ENCODE data around the gene KCNJ6. TPM values are rescaled to one million over a fixed set of nuclear protein-coding genes. Genes with fewer than 3 reads are reported as not detected.

The KCNJ6 gene
- total and polyA plus RNA-seq, 9 of the 15 experiments (the other 6 are each of a cell fraction or from before 2014, with no cell fraction given) = 0.06 to 0.21 (median 0.13) TPM; not detected in 1

GRCh38 chr21:37582590-37582989 lies 333.7 kb downstream of the KCNJ6 start (continued):
- TF ChIP-seq HNRNPUL1 (IDR thresholded peaks at IDR 0.05; ENCODE audit: low read length) (no peak), CBX5 (IDR thresholded peaks at IDR 0.05; ENCODE audit: borderline replicate concordance, low read depth) (no peak), HDAC8 (tag; IDR thresholded peaks at IDR 0.05) (no peak), ZNF280A (IDR thresholded peaks at IDR 0.05; ENCODE audit: low read depth, partially characterized antibody) (no peak), RCOR1 (IDR thresholded peaks at IDR 0.05; ENCODE audit: borderline replicate concordance in 1 of 2, low read depth in 2 of 2, low read length in 2 of 2) (peak in 1 of 2 experiments; percentile 50; a peak in 1 of 4 replicates), ZFP91 (CRISPR knock-in tag; IDR thresholded peaks at IDR 0.05) (no peak), PRMT5 (CRISPR knock-in tag; IDR thresholded peaks at IDR 0.05) (no peak), ZFX (CRISPR knock-in tag; IDR thresholded peaks at IDR 0.05) (no peak), CXXC5 (CRISPR knock-in tag; IDR thresholded peaks at IDR 0.05) (no peak), NCOA1 (IDR thresholded peaks at IDR 0.05; ENCODE audit: low read depth) (no peak), TBL1XR1 (IDR thresholded peaks at IDR 0.05; ENCODE audit: low read length in 2 of 2) (no peak), THAP12 (CRISPR knock-in tag; IDR thresholded peaks at IDR 0.05) (no peak), UBTF (IDR thresholded peaks at IDR 0.05; ENCODE audit: borderline replicate concordance in 1 of 2, low read depth in 2 of 2, low read length in 2 of 2) (no peak), SP1 (CRISPR knock-in tag; IDR thresholded peaks at IDR 0.05) (no peak), HIVEP1 (CRISPR knock-in tag; IDR thresholded peaks at IDR 0.05) (no peak), MAFK (IDR thresholded peaks at IDR 0.05; ENCODE audit: low read length) (peak; percentile 13; the same call in 1 of the 2 replicates), ZNF263 (CRISPR knock-in tag; IDR thresholded peaks at IDR 0.05; ENCODE audit: borderline replicate concordance) (0 out of 2 replicates have a peak, but pooled peaks have one; percentile 14), MYNN (IDR thresholded peaks at IDR 0.05) (no peak), MYNN (CRISPR knock-in tag; IDR thresholded peaks at IDR 0.05) (no peak), POLR2AphosphoS2 (IDR thresholded peaks at IDR 0.05; ENCODE audit: low read length) (no peak), FOXA1 (IDR thresholded peaks at IDR 0.05; ENCODE audit: borderline replicate concordance) (no peak), RAD51 (IDR thresholded peaks at IDR 0.05; ENCODE audit: borderline replicate concordance, low read depth) (no peak), RBM39 (optimal IDR thresholded peaks at IDR 0.05; ENCODE audit: low read depth, low read length) (no peak), MED1 (CRISPR knock-in tag; IDR thresholded peaks at IDR 0.05; ENCODE audit: borderline replicate concordance) (no peak)

Data from K562 (cell line).